Measurements from ENCODE around the gene PSME3IP1. TPM values are rescaled to one million over a fixed set of nuclear protein-coding genes. Genes with fewer than 3 reads are reported as not detected.

Gene PSME3IP1
- total RNA-seq, 1 donor from 2014 or later: 92.2 TPM

Other genes with a start within 250 kb of the PSME3IP1 start
- not detected in 2 replicates for gene CETP, start 224.1 kb downstream of the PSME3IP1 start, total RNA-seq
- 6.6 and 9.0 TPM in 2 replicates for gene NLRC5, start 196.5 kb downstream of the PSME3IP1 start, total RNA-seq
- gene CPNE2, start 93.5 kb downstream of the PSME3IP1 start, total RNA-seq: 28.8 and 32.2 TPM in 2 replicates
- 73.8 and 91.1 TPM in 2 replicates for gene RSPRY1, start 290 bp upstream of the PSME3IP1 start, total RNA-seq
- gene ARL2BP, start 59.2 kb upstream of the PSME3IP1 start, total RNA-seq: 71.2 and 105 TPM in 2 replicates
- gene PLLP, start 98.6 kb upstream of the PSME3IP1 start, total RNA-seq: 20.6 and 66.5 TPM in 2 replicates
- gene CCL22, start 172.7 kb upstream of the PSME3IP1 start, total RNA-seq: not detected in 2 replicates
- gene CX3CL1, start 186.5 kb upstream of the PSME3IP1 start, total RNA-seq: 10.1 and 12.5 TPM in 2 replicates
- gene CCL17, start 218.7 kb upstream of the PSME3IP1 start, total RNA-seq: not detected in 2 replicates

Measured in renal cortical epithelial cell (primary cell).